NB4 (cell line): ENCODE results near the gene HDHD3.

ENCODE experiments used
- CTCF ChIP-seq: IDR thresholded peaks from one replicate; pipeline ENCODE4 v1.5.1; 2012; ENCODE audit warnings: low read depth, low read length
- MAX ChIP-seq: IDR thresholded peaks from 2 replicates; pipeline ENCODE4 v1.6.1; 2011; ENCODE audit warnings: low read depth, low read length
- MYC ChIP-seq: IDR thresholded peaks from 2 replicates; pipeline ENCODE4 v1.6.1; 2011; ENCODE audit warnings: low read depth, low read length
- POLR2A ChIP-seq: IDR thresholded peaks from 2 replicates; pipeline ENCODE4 v1.6.1; 2011; ENCODE audit warnings: mild to moderate bottlenecking; ENCODE audit not compliant: insufficient read length; ENCODE audit errors: extremely low read depth

GRCh38 chr9:113387560-113388230 is 10.9 kb upstream of the HDHD3 start:
- TF ChIP-seq MYC = no peak
- TF ChIP-seq CTCF = no peak
- no peak for TF ChIP-seq MAX
- TF ChIP-seq POLR2A = no peak
